HG03520 (cell line): ENCODE measurements around the gene SS18.
"Not testable (repeated sequence)": the region's sequence is repeated elsewhere in the genome, so short reads cannot be mapped to it uniquely, and the experiment has no call there.

Experiments
- ATAC-seq: cut with Tn5 transposase; IDR thresholded peaks from one replicate; pipeline ENCODE4 v1.9.1; 2021; ENCODE audit warnings: mild to moderate bottlenecking, moderate library complexity; ENCODE audit not compliant: unreplicated experiment

Gene SS18

GRCh38 chr18:26090130-26091046 lies at the start of gene SS18:
Gene SS18, minus strand, starts transcription at chr18:26090613. Its CDS starts 44 bp downstream, at chr18:26090569.
- peak; percentile 76 for ATAC-seq

DNA sequence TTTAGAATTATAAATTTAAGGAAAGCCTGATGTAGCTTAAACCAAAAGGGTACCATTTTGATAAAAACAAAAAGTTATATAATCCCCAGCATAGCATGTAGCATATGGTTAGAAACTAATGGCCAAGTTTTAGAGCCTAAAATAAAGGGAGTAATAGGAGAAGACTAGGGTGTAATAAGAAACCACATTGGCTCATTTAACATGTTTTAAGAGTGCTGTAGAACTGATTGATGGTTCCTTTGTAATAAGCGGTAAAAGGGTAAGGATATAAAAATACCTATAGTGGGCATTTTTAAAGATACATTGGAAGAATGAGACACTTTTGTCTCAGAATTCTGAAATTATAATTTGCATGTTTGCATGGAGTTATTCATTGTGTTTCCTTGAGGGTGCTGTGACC lies 45.1 kb upstream of the SS18 start:
- ATAC-seq: no peak

DNA sequence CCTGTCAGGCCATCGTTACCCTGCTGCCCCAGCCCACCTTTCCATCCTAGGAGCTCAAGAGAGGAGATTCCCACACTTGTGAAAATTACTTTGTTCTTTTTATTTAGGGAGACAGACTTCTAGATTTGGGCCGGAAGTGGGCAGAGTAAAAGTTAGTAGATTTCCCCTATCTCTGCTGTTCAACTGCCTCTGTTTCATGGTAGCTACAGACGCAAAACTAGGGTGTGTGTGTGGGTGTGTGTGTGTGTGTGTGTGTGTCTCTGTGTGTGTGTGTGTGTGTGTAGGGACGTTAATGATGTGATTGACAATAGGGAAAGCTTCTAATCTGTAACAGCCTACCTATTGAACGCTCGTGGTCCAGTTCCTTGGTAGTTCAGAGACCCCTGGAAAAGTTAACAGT lies 43.7 kb upstream of the SS18 start:
- no peak for ATAC-seq

- no peak for ATAC-seq
Observed at GRCh38 chr18:26133652-26134051, 43.2 kb upstream of the SS18 start, which contains the start of gene PSMA8. Gene PSMA8, plus strand, starts transcription at chr18:26133869. Its CDS starts 97 bp downstream, at chr18:26133966.

- not testable (repeated sequence) for ATAC-seq
Observed at GRCh38 chr18:26128192-26128591, 37.8 kb upstream of the SS18 start.

DNA sequence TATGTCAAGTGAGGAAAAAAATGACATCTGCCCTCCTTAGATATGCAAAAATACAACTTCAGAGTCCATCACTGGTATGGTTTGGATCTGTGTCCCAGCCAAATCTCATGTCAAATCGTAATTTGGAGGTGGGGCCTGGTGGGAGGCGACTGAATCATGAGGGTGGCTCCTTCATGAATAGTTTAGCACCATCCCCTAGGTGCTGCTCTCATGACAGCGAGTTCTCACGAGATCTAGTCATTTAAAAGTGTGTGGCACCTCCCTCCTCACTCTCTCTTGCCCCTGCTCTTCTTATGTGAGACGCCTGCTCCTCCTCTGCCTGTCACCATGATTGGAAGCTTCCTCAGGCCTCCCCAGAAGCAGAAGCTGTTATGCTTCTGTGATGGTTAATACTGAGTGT lies 37.4 kb upstream of the SS18 start:
- ATAC-seq: no peak

DNA sequence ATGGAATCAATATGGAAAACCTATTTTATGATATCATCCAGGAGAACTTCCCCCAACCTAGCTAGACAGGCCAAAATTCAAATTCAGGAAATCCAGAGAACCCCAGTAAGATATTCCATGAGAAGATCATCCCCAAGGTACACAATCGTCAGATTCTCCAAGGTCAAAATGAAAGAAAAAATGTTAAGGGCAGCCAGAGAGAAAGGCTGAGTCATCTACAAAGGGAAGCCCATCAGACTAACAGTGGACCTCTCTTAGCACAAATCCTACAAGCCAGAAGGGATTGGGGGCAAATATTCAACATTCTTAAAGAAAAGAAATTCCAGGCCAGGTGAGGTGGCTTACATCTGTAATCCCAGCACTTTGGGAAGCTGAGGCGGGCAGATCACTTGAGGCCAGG lies 31.6 kb upstream of the SS18 start:
- not testable (repeated sequence) for ATAC-seq

DNA sequence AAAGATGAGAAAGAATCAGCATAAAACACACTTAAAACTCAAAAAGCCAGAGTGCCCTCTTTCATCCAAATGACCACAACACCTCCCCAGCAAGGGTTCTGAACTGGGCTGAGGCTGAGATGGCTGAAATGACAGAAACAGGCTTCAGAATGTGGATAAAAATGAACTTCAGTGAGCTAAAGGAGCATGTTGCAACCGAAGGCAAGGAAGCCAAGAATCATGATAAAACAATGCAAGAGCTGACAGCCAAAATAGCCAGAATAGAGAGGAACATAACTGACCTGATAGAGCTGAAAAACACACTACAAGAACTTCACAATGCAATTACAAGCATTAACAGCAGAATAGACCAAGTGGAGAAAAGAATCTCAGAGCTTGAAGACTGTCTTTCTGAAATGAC lies 31.1 kb upstream of the SS18 start:
- ATAC-seq: no peak

DNA sequence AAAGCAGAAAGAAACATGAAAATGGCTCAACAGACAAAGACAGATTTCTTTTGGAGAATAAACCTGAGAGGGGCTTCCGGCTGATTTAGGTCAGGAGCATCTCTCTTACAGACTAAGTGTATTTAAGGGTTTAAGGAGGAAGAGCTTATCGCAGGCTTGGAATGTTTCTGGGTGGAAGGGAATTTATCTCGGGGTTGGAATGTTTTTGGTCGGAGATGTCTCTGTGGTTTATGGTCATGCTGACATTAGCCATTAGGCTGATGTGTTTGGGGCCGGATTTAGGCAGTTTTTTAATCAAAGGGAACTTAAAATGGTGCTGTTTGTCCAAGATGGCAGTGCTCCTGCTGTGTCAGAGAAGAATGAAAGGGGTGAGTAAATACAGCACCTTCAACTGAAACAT lies 28.8 kb upstream of the SS18 start:
- no peak for ATAC-seq

- ATAC-seq: no peak
Observed at GRCh38 chr18:26104035-26104434, 13.6 kb upstream of the SS18 start.

DNA sequence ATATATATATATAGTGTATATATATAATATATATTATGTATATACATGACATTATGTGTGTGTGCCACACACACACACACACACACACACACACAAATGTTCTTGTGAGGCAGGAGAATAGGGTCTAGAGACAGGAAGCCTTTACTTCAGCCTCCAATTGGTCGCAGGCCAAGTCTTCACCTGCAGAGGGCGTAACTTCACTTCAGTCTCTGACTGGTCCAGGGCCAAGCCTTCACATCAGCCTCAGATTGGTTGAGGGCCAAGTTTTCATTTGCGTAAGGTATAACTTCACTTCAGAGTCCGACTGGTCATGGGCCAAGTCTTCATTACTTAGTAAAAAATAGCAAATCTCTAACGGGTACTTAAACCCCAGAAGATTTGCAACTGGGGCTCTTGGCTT lies 13.2 kb upstream of the SS18 start:
- no peak for ATAC-seq

- no peak for ATAC-seq
Observed at GRCh38 chr18:26097563-26097962, 7.2 kb upstream of the SS18 start.

GRCh38 chr18:26096852-26097251 lies 6.4 kb upstream of the SS18 start:
- ATAC-seq: no peak

- peak; percentile 38 for ATAC-seq
Observed at GRCh38 chr18:26091047-26091630, 726 bp upstream of the SS18 start.

DNA sequence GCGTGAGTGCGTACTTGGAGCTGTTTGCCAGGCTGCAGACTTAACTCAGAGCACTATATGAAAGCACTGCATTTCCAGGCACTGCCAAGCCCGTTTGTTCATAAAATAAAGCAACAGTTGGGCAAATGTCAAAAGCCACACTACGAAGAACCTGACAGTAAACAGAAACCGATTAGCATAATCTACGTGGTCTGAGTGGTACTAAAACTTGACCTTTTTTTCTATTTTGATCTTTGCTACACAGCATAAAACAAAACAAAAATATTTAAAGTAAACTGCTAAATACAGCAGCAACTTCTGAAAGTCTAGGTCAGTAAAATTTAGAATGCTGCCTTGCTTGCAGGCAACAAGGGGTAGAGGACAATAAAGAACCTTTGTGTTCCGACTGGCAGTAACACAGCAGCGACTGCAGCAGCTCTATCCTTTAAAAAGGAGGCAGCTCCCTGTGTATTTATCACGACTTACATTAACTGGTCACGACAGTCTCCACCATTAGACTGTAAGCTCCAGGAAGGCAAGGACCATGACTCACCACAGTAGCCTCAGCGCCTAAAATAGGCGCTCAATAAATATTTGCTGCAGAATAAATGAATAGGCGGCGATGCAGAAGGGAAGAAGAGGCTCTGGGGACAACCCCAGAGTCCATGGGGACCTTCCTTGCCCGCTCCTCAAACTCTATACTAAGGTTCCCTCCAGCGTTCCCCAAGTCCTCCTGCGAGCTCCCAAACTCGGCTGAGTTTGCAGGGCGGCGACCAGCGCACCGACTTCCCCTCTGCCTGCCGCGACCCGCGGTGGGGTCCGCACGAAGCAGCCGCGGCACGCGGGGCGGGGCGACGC lies 902 bp downstream of the SS18 start:
- peak; percentile 8 for ATAC-seq

- no peak for ATAC-seq
Observed at GRCh38 chr18:26088487-26088886, 1.9 kb downstream of the SS18 start.

DNA sequence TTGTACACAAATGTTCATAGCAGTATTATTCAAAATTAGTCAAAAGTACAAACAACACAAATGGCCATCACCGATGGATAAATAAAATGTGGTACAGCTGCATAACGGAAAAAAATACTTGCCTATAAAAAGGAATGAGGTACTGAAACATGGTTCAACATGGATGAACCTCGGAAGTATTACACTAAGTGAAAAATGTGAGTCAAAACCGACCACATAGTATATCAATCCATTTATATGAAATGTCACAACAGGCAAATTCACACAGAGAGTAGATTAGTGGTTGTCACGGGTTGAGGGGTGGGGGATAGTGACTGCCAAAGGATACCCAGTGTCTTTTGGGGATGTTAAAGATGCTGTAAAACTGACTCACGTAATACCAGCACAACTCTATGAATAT lies 3.5 kb downstream of the SS18 start:
- ATAC-seq: no peak

DNA sequence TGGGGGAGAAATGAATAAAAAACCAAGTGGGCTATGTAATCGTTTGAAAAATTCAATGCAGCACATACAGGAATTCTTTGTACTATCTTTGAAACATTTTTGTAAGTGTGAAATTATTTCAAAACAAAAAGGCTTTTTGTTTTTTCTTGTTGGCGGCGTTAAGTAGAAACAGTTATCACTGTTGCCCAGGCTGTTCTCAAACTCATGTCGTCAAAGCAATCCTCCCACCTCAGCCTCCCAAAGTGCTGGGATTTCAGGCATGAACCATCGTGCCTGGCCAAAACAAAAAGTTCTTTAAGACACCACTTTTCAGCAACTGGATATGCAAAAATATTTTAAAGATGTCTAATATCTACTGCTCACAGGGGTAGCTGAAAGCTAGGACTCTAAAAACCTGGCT lies 5.4 kb downstream of the SS18 start:
- ATAC-seq: no peak

GRCh38 chr18:26083099-26083498 lies 7.3 kb downstream of the SS18 start:
- no peak for ATAC-seq

GRCh38 chr18:26082475-26082874 lies 7.9 kb downstream of the SS18 start:
- no peak for ATAC-seq

- ATAC-seq: no peak
Observed at GRCh38 chr18:26074246-26074645, 16.2 kb downstream of the SS18 start.
